Measurements from ENCODE around the gene MIF4GD.
"Not testable (repeated sequence)": the region's sequence is repeated elsewhere in the genome, so short reads cannot be mapped to it uniquely, and the experiment has no call there.

MIF4GD gene

GRCh38 chr17:75270966-75271232, at the start of gene MIF4GD:
MIF4GD (minus strand) TSS chr17:75271231; CDS start chr17:75270195, 1,036 bp downstream.
- no peak for DNase-seq

GRCh38 chr17:75319904-75320691, 49.1 kb upstream of the MIF4GD start:
- no peak for DNase-seq

DNA sequence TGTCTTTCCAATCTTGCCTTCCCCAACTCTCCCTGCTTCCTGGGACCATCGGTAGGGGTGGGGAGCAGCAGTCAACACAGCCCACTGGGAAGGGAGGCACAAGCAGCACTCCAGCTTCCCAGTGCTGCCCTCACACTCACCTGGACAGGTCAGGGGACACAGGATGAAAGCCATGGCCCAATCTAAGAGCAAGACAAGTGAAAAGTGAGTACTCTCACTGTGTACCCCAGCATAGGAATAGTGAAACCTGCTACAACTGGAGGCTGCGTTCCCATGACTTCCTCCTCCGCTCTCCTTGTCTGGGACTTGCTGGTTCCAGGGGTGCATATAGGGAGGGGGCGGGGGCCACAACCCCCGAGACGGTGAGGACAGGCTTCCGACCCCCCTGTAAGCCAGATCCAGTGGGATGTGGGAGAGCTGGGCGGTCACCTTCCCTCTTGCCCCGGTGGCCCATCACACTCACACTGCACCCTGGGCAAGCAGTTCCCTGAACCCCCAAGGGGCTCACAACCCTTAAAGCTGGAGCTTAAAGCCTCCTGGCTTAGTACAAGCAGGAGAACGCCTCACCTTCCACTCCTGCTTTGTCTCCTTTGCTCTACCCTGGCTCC, 47.7 kb upstream of the MIF4GD start:
- no peak for DNase-seq

DNA sequence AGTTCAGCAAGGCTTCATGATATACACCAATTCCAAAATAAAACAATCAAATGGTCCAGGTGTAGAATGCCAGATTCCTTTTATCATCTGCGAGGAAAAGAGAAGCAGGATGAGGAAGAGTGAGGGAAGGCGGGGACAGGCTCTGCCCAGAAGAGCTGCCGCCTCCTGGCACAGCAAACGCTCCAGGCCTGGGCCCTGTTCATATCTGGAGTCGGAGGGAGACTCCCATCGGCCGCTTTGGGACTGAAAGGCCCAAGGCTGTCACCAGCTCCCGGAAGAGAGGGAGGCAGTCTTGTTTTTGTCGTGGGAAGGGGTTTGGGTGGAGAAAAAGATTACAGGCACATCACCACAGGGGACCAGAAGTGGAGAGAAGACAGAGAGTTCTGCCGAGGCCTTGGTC, 47.2 kb upstream of the MIF4GD start:
- DNase-seq: no peak

DNA sequence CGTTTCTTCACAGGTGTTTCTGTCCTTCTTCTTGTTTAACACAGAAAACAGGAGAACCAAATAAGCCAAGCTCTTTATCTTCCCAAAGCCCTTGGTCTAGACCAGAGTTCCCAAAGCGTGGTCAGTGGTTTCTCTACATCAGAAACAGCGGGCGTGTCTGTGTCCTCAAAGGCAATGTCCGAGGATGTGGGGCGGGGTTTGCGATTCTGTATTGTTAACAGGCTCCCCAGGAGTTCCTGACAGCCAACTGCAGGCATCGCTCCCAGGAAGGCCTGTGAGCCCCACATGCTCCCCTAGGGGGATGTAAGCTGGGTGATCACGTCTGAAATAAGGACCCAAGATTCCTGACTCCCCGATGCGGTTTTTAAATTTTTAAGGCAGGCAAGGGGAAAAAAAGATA, 46.6 kb upstream of the MIF4GD start:
- DNase-seq: no peak

DNA sequence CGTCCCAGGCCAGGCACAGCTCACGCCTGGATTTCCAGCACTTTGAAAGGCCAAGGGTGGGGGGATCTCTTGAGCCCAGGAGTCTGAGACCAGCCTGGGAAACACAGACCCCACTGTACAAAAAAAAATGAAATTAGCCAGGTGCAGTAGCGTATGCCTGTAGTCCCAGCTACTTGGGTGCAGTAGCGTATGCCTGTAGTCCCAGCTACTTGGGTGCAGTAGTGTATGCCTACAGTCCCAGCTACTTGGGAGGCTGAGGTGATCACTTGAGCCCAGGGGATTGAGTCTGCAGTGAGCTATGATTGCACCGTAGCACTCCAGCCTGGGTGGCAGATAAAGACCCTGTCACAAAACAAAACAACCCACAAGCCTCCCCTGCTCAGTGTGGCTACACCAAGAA, 45.2 kb upstream of the MIF4GD start:
- no peak for DNase-seq

GRCh38 chr17:75315541-75316243, 44.7 kb upstream of the MIF4GD start:
- DNase-seq: no peak

- DNase-seq: no peak
Observed at GRCh38 chr17:75313941-75314551, 43.0 kb upstream of the MIF4GD start.

DNA sequence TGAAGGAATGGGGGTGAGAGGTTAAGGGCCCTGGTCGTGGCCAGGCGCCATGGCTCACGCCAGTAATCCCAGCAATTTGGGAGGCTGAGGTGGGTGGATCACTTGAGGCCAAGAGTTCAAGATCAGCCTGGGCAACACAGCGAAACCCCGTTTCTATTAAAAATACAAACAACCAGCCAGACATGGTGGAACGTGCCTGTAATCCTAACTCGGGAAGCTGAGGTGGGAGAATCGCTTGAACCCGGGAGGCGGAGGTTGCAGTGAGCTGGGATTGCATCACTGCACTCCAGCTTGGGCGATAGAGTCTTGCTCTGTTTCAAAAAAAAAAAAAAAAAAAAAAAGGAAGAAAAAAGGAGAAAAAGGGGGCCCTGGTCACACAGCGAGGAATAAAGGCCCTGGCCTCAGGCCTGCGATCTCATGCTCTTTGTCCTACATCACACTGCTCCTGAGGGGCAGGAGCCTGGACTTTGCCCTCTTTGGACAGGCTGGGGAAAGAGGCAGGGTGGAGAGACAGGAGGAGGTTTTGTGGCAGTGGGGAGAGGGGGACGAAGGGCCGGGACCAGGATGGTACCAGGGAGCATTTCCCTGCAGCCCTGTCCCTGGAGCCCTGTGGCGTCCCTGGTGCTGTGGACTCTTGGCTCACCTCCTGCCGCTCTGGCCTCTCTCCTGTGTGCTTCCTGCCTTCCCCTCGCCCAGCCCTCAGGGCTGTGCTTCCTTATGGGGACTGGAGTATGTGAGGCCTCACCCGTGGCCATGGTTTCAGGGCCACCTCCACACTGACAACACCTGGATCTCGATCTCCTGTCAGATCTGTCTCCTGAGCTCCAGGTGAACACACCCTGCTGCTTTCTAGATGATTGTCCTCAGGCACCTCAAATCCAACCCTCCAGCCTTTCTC, 38.0 kb upstream of the MIF4GD start:
- DNase-seq: no peak

- DNase-seq: no peak
Observed at GRCh38 chr17:75307957-75308731, 37.1 kb upstream of the MIF4GD start.

GRCh38 chr17:75301502-75302206, 30.6 kb upstream of the MIF4GD start:
- DNase-seq: no peak

DNA sequence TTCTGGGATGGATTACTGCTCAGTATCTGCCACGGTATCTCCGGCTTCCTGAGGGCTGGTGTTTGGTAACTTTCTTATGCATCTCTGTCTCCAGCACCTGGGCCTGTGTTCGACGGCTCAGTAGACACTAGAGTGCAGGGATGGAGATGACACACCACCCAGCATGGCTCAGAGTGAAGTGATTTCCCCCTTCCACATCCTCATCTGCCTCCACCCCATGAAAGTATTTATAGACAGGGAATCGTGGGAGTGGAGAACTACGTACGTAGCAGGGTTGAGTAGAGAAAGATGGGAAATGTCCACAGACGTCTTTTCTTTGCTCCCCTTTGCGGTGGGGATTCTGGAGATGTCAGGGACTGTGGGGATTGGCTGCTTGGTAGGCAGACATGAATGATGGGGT, 30.0 kb upstream of the MIF4GD start:
- DNase-seq: no peak

DNA sequence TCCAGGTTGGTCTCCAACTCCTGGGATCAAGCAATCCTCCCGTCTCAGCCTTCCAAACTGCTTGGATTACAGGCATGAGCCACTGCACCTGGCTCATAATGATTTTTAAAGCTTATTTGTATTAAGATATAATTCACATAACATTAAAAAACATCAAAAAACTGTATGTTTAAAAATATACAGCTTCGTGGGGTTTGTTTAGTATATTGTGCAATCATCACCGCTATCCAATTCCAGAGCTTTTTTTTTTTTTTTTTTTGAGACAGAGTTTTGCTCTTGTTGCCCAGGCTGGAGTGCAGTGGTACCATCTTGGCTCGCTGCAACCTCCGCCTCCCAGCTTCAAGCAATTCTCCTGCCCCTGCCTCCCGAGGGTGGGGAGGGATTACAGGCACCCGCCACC, 29.2 kb upstream of the MIF4GD start:
- no peak for DNase-seq

- DNase-seq: no peak
Observed at GRCh38 chr17:75295201-75296158, 24.4 kb upstream of the MIF4GD start.

DNA sequence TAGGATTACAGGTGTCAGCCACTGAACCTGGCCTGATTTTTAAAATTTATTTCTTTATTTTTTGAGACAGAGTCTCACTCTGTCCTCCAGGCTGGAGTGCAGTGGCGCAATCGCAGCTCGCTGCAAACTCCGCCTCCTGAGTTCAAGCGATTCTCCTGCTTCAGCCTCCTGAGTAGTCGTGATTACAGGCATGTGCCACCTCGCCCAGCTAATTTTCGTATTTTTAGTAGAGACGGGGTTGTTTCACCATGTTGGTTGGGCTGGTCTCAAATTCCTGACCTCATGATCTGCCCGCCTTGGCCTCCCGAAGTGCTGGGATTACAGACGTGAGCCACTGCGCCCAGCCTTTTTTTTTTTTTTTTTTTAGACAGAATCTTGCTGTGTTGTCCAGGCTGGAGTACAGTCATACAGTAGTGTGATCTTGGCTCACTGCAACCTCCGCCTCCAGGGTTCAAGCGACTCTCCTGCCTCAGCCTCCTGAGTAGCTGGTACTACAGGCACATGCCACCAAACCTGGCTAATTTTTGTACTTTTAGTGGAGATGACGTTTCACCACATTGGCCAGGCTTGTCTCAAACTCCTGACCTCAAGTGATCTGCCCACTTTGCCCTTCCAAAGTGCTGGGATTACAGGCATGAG, 21.9 kb upstream of the MIF4GD start:
- not testable (repeated sequence) for DNase-seq

DNA sequence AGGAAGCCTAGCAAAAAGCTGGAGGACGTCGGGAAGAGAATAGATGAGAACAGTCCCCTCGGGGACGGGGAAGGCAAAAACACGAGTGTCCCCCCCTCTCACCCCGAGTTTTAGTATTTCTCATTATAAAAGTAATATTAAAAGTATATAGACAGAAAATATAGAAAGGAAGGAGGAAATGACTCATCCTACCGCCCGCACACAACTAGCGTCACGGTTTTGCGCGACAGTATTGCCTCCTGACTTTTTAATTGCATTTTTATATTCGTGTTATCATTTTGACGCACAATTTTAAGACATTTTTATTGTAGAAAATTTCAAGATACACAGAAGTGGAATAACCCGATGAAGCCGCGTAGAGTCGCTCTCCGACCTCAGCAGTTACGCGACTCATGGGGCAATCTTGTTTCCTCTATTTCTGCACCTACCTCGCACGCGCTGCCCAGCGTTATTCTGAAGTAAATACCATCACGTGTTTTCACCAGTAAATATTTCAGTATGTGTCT, 18.9 kb upstream of the MIF4GD start:
- DNase-seq: peak; percentile 65

GRCh38 chr17:75289115-75289831, 18.2 kb upstream of the MIF4GD start, which contains the start of gene SLC25A19:
SLC25A19 (minus strand) TSS chr17:75289433; CDS start chr17:75286764, 2,669 bp downstream.
- peak; percentile 100 for DNase-seq

DNA sequence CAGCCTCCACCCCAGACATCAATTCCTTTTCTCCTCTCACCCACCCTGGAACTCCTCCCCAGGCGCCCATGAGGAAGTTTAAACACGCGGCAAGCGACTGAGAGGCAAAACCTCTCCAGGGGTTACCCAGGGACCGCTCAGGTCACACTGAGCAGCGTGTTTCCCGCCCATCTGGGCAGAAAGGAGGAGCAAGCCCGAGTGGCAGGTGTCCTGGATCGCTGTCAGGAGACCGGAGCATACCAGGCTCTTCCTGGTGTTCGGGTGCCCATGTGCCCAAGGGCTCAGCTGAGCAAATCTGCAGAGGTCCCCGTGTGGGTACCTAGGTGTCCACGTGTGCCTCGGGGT, 17.7 kb upstream of the MIF4GD start:
- DNase-seq: peak; percentile 62

DNA sequence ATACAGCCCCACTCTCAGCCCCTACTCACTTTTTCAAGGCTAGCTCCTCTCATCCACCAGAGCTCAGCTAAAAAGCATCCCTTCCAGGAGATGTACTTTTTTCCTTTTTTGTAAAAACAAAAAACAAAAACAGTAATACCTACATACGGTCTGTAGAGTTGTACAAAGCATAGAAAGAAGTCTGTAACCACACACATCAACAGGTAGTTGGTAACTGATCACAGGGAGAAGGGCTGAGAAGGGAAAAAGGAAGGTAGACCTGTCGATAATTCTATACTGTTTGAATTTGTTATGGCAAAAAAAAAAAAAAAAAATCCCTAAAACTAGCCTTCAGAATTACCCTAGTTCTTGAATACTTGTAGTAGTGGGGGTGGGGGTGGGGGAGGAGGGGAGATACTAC, 17.3 kb upstream of the MIF4GD start:
- no peak for DNase-seq
